WTC11 (cell line): Measurements from ENCODE around the gene GGACT. TPM values are rescaled to one million over a fixed set of nuclear protein-coding genes. Genes with fewer than 3 reads are reported as not detected.

Source experiments
- ATAC-seq: fragments of 200-7000 bp; cut with Tn5 transposase; 2 replicates; pipeline ENCODE4 v1.10.0; 2021; ENCODE audit warnings: mild to moderate bottlenecking, moderate library complexity
- CTCF ChIA-PET: fragments of 300-600 bp; sonication (Branson Sonifier 250); formaldehyde crosslinking; loops from one replicate; lab custom pipeline; 2021; ENCODE audit warnings: antibody characterized with exemption; lab: Charles Lee
- POLR2A ChIA-PET: fragments of 350-600 bp; sonication (Branson Sonifier 250); formaldehyde crosslinking; loops from one replicate; lab custom pipeline; 2021; ENCODE audit warnings: antibody characterized with exemption; lab: Charles Lee
- DNase-seq: peaks from one replicate; pipeline ENCODE4 v3.0.0; 2021; ENCODE audit warnings: low spot score
- H3K27ac Mint-ChIP-seq: 2 replicates; pipeline ENCODE4 v1.8.0; 2021; ENCODE audit warnings: mixed read lengths
- H3K27me3 Mint-ChIP-seq: 2 replicates; pipeline ENCODE4 v1.8.0; 2021; ENCODE audit warnings: low read depth, mild to moderate bottlenecking, moderate library complexity, mixed read lengths
- H3K36me3 Mint-ChIP-seq: 2 replicates; pipeline ENCODE4 v1.8.0; 2021; ENCODE audit warnings: mixed read lengths
- H3K4me1 Mint-ChIP-seq: 2 replicates; pipeline ENCODE4 v1.8.0; 2022; ENCODE audit warnings: mixed read lengths
- H3K4me3 Mint-ChIP-seq: 2 replicates; pipeline ENCODE4 v1.8.0; 2021; ENCODE audit warnings: mild to moderate bottlenecking, moderate library complexity, mixed read lengths
- H3K9me3 Mint-ChIP-seq: 2 replicates; pipeline ENCODE4 v1.8.0; 2021; ENCODE audit warnings: mixed read lengths
- CBFB ChIP-seq: sonication (generic); formaldehyde crosslinking; IDR thresholded peaks from 2 replicates; pipeline ENCODE4 v1.8.1; 2022; ENCODE audit warnings: mild to moderate bottlenecking, low read depth, missing genetic modification reagents
- CREB1 ChIP-seq: sonication (generic); formaldehyde crosslinking; IDR thresholded peaks from 2 replicates; pipeline ENCODE4 v1.8.0; 2023; ENCODE audit warnings: mild to moderate bottlenecking, missing genetic modification reagents
- ETV6 ChIP-seq: sonication (generic); formaldehyde crosslinking; IDR thresholded peaks from 2 replicates; pipeline ENCODE4 v1.8.1; 2022; ENCODE audit warnings: mild to moderate bottlenecking, missing genetic modification reagents
- IRF2 ChIP-seq: sonication (generic); formaldehyde crosslinking; IDR thresholded peaks from 2 replicates; pipeline ENCODE4 v1.8.0; 2022; ENCODE audit warnings: low read depth, missing genetic modification reagents, borderline replicate concordance
- JUN ChIP-seq: sonication (generic); formaldehyde crosslinking; IDR thresholded peaks from 2 replicates; pipeline ENCODE4 v1.8.0; 2023; ENCODE audit warnings: mild to moderate bottlenecking, missing genetic modification reagents
- NFE2L1 ChIP-seq: sonication (generic); formaldehyde crosslinking; IDR thresholded peaks from 2 replicates; pipeline ENCODE4 v1.8.1; 2023; ENCODE audit warnings: missing genetic modification reagents
- NR2C2 ChIP-seq: sonication (generic); formaldehyde crosslinking; IDR thresholded peaks from 2 replicates; pipeline ENCODE4 v1.8.0; 2022; ENCODE audit warnings: mild to moderate bottlenecking, missing genetic modification reagents
- TCF7 ChIP-seq: sonication (generic); formaldehyde crosslinking; IDR thresholded peaks from 2 replicates; pipeline ENCODE4 v1.8.0; 2022; ENCODE audit warnings: mild to moderate bottlenecking, low read depth, missing genetic modification reagents, moderate library complexity
- ZNF138 ChIP-seq: sonication (generic); formaldehyde crosslinking; conservative IDR thresholded peaks from 2 replicates; pipeline ENCODE4 v1.8.1; 2022; ENCODE audit warnings: mild to moderate bottlenecking, moderate library complexity, missing genetic modification reagents
- ZNF263 ChIP-seq: sonication (generic); formaldehyde crosslinking; IDR thresholded peaks from 2 replicates; pipeline ENCODE4 v1.8.1; 2022; ENCODE audit warnings: low read depth, mild to moderate bottlenecking, moderate library complexity, missing genetic modification reagents
- ZNF317 ChIP-seq: sonication (generic); formaldehyde crosslinking; IDR thresholded peaks from 2 replicates; pipeline ENCODE4 v1.8.1; 2023; ENCODE audit warnings: low read depth, mild to moderate bottlenecking, moderate library complexity, missing genetic modification reagents, borderline replicate concordance
- ZNF396 ChIP-seq: fragments of 250-450 bp; sonication (Bioruptor Pico); IDR thresholded peaks from 2 replicates; pipeline ENCODE4 v1.8.0; 2021; ENCODE audit warnings: mild to moderate bottlenecking, moderate library complexity, borderline replicate concordance
- total RNA-seq: library from RNA; stranded (reverse); gene quantifications from 3 replicates; pipeline ENCODE4 v1.2.3, GENCODE V29; 2021
- TF ChIP-seq, protein P1 (sequence below): fragments of 250-450 bp; sonication (Bioruptor Pico); IDR thresholded peaks from 2 replicates; pipeline ENCODE4 v1.9.0; 2021; ENCODE audit warnings: mild to moderate bottlenecking
- TF ChIP-seq, protein P2 (sequence below): sonication (generic); formaldehyde crosslinking; IDR thresholded peaks from 2 replicates; pipeline ENCODE4 v1.8.0; 2022; ENCODE audit warnings: mild to moderate bottlenecking, missing genetic modification reagents
- TF ChIP-seq, protein P3 (sequence below): sonication (generic); formaldehyde crosslinking; IDR thresholded peaks from 2 replicates; pipeline ENCODE4 v1.8.0; 2023; ENCODE audit warnings: missing genetic modification reagents, mild to moderate bottlenecking, borderline replicate concordance
- TF ChIP-seq, protein P4 (sequence below): sonication (generic); formaldehyde crosslinking; IDR thresholded peaks from 2 replicates; pipeline ENCODE4 v1.8.1; 2022; ENCODE audit warnings: missing genetic modification reagents, borderline replicate concordance
- TF ChIP-seq, protein P5 (sequence below): fragments of 200-600 bp; IDR thresholded peaks from 2 replicates; pipeline ENCODE4 v1.8.0; 2022; ENCODE audit warnings: antibody characterized with exemption
- TF ChIP-seq, protein P6 (sequence below): sonication (generic); formaldehyde crosslinking; IDR thresholded peaks from 2 replicates; pipeline ENCODE4 v1.8.1; 2022; ENCODE audit warnings: low read depth, mild to moderate bottlenecking, moderate library complexity, missing genetic modification reagents, borderline replicate concordance
- TF ChIP-seq, protein P7 (sequence below): fragments of 250-450 bp; sonication (Bioruptor Pico); IDR thresholded peaks from 2 replicates; pipeline ENCODE4 v1.8.0; 2021; ENCODE audit warnings: mild to moderate bottlenecking

GGACT gene
- total RNA-seq, 1 experiment from 2014 or later = 2.4 TPM

DNA sequence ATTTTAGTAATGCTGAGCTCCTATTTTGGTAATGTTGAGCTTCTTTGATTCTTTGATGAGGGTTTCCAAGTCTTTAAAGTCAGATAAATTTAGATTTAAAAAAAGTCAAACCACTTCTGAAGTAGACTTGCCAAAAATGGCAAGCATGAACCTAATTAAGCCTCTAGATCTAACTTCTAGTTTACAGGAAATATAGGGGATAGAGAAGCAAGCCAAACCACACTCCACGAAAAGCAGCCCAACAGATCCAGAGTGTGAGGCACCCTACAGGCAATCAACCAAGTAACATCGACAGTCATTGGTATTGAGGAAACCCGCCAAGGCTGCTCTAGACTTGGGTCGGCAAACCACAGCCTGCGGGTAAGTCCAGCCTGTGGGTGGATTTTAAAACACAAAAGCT, 3.7 kb downstream of the GGACT start (continued):
- no peak for TF ChIP-seq JUN (CRISPR knock-in tag)
- TF ChIP-seq, protein P1, sequence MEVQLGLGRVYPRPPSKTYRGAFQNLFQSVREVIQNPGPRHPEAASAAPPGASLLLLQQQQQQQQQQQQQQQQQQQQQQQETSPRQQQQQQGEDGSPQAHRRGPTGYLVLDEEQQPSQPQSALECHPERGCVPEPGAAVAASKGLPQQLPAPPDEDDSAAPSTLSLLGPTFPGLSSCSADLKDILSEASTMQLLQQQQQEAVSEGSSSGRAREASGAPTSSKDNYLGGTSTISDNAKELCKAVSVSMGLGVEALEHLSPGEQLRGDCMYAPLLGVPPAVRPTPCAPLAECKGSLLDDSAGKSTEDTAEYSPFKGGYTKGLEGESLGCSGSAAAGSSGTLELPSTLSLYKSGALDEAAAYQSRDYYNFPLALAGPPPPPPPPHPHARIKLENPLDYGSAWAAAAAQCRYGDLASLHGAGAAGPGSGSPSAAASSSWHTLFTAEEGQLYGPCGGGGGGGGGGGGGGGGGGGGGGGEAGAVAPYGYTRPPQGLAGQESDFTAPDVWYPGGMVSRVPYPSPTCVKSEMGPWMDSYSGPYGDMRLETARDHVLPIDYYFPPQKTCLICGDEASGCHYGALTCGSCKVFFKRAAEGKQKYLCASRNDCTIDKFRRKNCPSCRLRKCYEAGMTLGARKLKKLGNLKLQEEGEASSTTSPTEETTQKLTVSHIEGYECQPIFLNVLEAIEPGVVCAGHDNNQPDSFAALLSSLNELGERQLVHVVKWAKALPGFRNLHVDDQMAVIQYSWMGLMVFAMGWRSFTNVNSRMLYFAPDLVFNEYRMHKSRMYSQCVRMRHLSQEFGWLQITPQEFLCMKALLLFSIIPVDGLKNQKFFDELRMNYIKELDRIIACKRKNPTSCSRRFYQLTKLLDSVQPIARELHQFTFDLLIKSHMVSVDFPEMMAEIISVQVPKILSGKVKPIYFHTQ (CRISPR knock-in tag) = no peak
- TF ChIP-seq ZNF138 (CRISPR knock-in tag) = no peak
- TF ChIP-seq NR2C2 = no peak
- no peak for TF ChIP-seq IRF2 (CRISPR knock-in tag)
- no peak for TF ChIP-seq ETV6 (CRISPR knock-in tag)
- TF ChIP-seq CREB1 (CRISPR knock-in tag) = no peak
- TF ChIP-seq, protein P2, sequence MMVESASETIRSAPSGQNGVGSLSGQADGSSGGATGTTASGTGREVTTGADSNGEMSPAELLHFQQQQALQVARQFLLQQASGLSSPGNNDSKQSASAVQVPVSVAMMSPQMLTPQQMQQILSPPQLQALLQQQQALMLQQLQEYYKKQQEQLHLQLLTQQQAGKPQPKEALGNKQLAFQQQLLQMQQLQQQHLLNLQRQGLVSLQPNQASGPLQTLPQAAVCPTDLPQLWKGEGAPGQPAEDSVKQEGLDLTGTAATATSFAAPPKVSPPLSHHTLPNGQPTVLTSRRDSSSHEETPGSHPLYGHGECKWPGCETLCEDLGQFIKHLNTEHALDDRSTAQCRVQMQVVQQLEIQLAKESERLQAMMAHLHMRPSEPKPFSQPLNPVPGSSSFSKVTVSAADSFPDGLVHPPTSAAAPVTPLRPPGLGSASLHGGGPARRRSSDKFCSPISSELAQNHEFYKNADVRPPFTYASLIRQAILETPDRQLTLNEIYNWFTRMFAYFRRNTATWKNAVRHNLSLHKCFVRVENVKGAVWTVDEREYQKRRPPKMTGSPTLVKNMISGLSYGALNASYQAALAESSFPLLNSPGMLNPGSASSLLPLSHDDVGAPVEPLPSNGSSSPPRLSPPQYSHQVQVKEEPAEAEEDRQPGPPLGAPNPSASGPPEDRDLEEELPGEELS (CRISPR knock-in tag) = no peak
- no peak for TF ChIP-seq ZNF317 (CRISPR knock-in tag)

DNA sequence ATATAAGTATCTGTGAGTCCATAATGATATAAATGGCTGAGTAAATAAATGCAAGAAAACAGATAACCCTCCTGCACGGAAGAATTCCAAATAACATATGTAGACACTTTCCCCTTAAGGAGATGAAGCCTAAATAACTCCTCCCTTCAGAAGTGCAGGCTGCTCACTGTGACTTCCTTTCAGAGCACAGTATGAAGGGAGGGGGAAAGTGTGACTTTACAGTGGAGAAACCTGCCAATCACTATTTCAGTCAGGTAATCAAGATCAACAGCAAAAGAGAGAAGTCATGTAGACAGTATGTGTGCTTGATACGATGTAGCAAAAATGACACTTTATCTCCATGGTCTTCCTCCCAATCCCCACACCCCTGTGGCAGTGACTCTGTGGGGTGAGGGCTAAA, 7.1 kb downstream of the GGACT start:
- Mint-ChIP-seq H3K9me3 (peaks cover 30% of the 10 kb centered on the region), H3K27ac (no peak overlapping the region), H3K27me3 (no peaks in the 10 kb centered on the region; the same call in 1 of the 2 replicates), H3K4me3 (no peak overlapping the region), H3K4me1 (peaks cover under 1% of the 10 kb centered on the region; the same call in 1 of the 2 replicates), H3K36me3 (peaks cover 27% of the 10 kb centered on the region)
- ChIA-PET POLR2A (no interaction called here), CTCF (no interaction called here)
- DNase-seq = no peak
- ATAC-seq = no peak
- TF ChIP-seq, protein P3, sequence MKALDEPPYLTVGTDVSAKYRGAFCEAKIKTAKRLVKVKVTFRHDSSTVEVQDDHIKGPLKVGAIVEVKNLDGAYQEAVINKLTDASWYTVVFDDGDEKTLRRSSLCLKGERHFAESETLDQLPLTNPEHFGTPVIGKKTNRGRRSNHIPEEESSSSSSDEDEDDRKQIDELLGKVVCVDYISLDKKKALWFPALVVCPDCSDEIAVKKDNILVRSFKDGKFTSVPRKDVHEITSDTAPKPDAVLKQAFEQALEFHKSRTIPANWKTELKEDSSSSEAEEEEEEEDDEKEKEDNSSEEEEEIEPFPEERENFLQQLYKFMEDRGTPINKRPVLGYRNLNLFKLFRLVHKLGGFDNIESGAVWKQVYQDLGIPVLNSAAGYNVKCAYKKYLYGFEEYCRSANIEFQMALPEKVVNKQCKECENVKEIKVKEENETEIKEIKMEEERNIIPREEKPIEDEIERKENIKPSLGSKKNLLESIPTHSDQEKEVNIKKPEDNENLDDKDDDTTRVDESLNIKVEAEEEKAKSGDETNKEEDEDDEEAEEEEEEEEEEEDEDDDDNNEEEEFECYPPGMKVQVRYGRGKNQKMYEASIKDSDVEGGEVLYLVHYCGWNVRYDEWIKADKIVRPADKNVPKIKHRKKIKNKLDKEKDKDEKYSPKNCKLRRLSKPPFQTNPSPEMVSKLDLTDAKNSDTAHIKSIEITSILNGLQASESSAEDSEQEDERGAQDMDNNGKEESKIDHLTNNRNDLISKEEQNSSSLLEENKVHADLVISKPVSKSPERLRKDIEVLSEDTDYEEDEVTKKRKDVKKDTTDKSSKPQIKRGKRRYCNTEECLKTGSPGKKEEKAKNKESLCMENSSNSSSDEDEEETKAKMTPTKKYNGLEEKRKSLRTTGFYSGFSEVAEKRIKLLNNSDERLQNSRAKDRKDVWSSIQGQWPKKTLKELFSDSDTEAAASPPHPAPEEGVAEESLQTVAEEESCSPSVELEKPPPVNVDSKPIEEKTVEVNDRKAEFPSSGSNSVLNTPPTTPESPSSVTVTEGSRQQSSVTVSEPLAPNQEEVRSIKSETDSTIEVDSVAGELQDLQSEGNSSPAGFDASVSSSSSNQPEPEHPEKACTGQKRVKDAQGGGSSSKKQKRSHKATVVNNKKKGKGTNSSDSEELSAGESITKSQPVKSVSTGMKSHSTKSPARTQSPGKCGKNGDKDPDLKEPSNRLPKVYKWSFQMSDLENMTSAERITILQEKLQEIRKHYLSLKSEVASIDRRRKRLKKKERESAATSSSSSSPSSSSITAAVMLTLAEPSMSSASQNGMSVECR (CRISPR knock-in tag) = no peak
- TF ChIP-seq NFE2L1 (CRISPR knock-in tag) (no peak), ZNF263 (CRISPR knock-in tag) (no peak), ZNF396 (CRISPR knock-in tag) (no peak), CBFB (no peak), TCF7 (CRISPR knock-in tag) (no peak)
- TF ChIP-seq, protein P4, sequence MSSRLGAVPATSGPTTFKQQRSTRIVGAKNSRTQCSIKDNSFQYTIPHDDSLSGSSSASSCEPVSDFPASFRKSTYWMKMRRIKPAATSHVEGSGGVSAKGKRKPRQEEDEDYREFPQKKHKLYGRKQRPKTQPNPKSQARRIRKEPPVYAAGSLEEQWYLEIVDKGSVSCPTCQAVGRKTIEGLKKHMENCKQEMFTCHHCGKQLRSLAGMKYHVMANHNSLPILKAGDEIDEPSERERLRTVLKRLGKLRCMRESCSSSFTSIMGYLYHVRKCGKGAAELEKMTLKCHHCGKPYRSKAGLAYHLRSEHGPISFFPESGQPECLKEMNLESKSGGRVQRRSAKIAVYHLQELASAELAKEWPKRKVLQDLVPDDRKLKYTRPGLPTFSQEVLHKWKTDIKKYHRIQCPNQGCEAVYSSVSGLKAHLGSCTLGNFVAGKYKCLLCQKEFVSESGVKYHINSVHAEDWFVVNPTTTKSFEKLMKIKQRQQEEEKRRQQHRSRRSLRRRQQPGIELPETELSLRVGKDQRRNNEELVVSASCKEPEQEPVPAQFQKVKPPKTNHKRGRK (CRISPR knock-in tag) = no peak
- TF ChIP-seq, protein P5, sequence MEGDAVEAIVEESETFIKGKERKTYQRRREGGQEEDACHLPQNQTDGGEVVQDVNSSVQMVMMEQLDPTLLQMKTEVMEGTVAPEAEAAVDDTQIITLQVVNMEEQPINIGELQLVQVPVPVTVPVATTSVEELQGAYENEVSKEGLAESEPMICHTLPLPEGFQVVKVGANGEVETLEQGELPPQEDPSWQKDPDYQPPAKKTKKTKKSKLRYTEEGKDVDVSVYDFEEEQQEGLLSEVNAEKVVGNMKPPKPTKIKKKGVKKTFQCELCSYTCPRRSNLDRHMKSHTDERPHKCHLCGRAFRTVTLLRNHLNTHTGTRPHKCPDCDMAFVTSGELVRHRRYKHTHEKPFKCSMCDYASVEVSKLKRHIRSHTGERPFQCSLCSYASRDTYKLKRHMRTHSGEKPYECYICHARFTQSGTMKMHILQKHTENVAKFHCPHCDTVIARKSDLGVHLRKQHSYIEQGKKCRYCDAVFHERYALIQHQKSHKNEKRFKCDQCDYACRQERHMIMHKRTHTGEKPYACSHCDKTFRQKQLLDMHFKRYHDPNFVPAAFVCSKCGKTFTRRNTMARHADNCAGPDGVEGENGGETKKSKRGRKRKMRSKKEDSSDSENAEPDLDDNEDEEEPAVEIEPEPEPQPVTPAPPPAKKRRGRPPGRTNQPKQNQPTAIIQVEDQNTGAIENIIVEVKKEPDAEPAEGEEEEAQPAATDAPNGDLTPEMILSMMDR = no peak
- TF ChIP-seq, protein P2 (CRISPR knock-in tag) = no peak
- TF ChIP-seq, protein P6, sequence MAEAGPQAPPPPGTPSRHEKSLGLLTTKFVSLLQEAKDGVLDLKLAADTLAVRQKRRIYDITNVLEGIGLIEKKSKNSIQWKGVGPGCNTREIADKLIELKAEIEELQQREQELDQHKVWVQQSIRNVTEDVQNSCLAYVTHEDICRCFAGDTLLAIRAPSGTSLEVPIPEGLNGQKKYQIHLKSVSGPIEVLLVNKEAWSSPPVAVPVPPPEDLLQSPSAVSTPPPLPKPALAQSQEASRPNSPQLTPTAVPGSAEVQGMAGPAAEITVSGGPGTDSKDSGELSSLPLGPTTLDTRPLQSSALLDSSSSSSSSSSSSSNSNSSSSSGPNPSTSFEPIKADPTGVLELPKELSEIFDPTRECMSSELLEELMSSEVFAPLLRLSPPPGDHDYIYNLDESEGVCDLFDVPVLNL (CRISPR knock-in tag) = no peak
- TF ChIP-seq, protein P7, sequence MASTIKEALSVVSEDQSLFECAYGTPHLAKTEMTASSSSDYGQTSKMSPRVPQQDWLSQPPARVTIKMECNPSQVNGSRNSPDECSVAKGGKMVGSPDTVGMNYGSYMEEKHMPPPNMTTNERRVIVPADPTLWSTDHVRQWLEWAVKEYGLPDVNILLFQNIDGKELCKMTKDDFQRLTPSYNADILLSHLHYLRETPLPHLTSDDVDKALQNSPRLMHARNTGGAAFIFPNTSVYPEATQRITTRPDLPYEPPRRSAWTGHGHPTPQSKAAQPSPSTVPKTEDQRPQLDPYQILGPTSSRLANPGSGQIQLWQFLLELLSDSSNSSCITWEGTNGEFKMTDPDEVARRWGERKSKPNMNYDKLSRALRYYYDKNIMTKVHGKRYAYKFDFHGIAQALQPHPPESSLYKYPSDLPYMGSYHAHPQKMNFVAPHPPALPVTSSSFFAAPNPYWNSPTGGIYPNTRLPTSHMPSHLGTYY = no peak
